Measurements from ENCODE around the gene JPH2.
A peak's percentile ranks its signal among the peaks of the same experiment; 100 is the strongest.

The JPH2 gene

GRCh38 chr20:44080646-44081267, 106.2 kb downstream of the JPH2 start:
- Histone ChIP-seq H3K4me3 (replicated peaks; ENCODE audit: insufficient read depth, low read length) (no peak overlapping the region), H3K27ac (replicated peaks) (no peak overlapping the region), H3K27me3 (ENCODE audit: insufficient read depth, poor library complexity, severe bottlenecking) (no peaks in the 10 kb centered on the region)
- DNase-seq (ENCODE audit: low read depth in 1 of 2, low spot score in 1 of 2), result peak; percentile 41 to 78
- TF ChIP-seq CTCF (IDR thresholded peaks at IDR 0.05; ENCODE audit: insufficient read depth, low read length) (peak; percentile 99), GABPA (IDR thresholded peaks at IDR 0.05; ENCODE audit: low read depth) (no peak), REST (IDR thresholded peaks at IDR 0.05; ENCODE audit: insufficient replicate concordance, low read depth) (no peak), SPI1 (IDR thresholded peaks at IDR 0.05; ENCODE audit: borderline replicate concordance, low read depth) (no peak)

- Histone ChIP-seq H3K27ac (replicated peaks) (no peak overlapping the region), H3K4me3 (replicated peaks; ENCODE audit: insufficient read depth, low read length) (no peak overlapping the region), H3K27me3 (ENCODE audit: insufficient read depth, poor library complexity, severe bottlenecking) (no peaks in the 10 kb centered on the region)
- DNase-seq (ENCODE audit: low read depth in 1 of 2, low spot score in 1 of 2), result no peak
- TF ChIP-seq CTCF (IDR thresholded peaks at IDR 0.05; ENCODE audit: insufficient read depth, low read length), result no peak
- no peak for TF ChIP-seq REST (IDR thresholded peaks at IDR 0.05; ENCODE audit: insufficient replicate concordance, low read depth)
- TF ChIP-seq GABPA (IDR thresholded peaks at IDR 0.05; ENCODE audit: low read depth), result no peak
- TF ChIP-seq POLR2AphosphoS5 (IDR thresholded peaks at IDR 0.05; ENCODE audit: low read depth), result no peak
- no peak for TF ChIP-seq SPI1 (IDR thresholded peaks at IDR 0.05; ENCODE audit: borderline replicate concordance, low read depth)
Measured at GRCh38 chr20:44080064-44080463, 106.9 kb downstream of the JPH2 start.

GRCh38 chr20:44079291-44079690, 107.7 kb downstream of the JPH2 start:
- no peaks in the 10 kb centered on the region for H3K27me3 ChIP-seq (ENCODE audit: insufficient read depth, poor library complexity, severe bottlenecking)
- H3K4me3 ChIP-seq (replicated peaks; ENCODE audit: insufficient read depth, low read length), result no peak overlapping the region
- TF ChIP-seq GABPA (IDR thresholded peaks at IDR 0.05; ENCODE audit: low read depth) (no peak), REST (IDR thresholded peaks at IDR 0.05; ENCODE audit: insufficient replicate concordance, low read depth) (no peak), POLR2AphosphoS5 (IDR thresholded peaks at IDR 0.05; ENCODE audit: low read depth) (no peak), CTCF (IDR thresholded peaks at IDR 0.05; ENCODE audit: insufficient read depth, low read length) (no peak)
- no peak overlapping the region for H3K27ac ChIP-seq (replicated peaks)
- no peak for DNase-seq (ENCODE audit: low read depth in 1 of 2, low spot score in 1 of 2)

Measured in HL-60 (cell line).